ENCODE data around the gene VPS37B. TPM values are rescaled to one million over a fixed set of nuclear protein-coding genes. Genes with fewer than 3 reads are reported as not detected.

VPS37B gene
- total RNA-seq, 4 donors from 2014 or later, result 3.3 to 21.6 (median 20.2) TPM

- TF ChIP-seq CTCF (IDR thresholded peaks at IDR 0.05) (no peak), POLR2A (IDR thresholded peaks at IDR 0.05) (no peak)
- Histone ChIP-seq H3K36me3 (no peaks in the 10 kb centered on the region), H3K4me3 (no peak overlapping the region), H3K27ac (no peak overlapping the region), H3K4me1 (no peaks in the 10 kb centered on the region), H3K27me3 (no peaks in the 10 kb centered on the region), H3K9me3 (no peaks in the 10 kb centered on the region)
- DNase-seq, result no peak
- intact Hi-C loops (cut with DNase I; ENCODE audit: low total_unique reads), result no loop called here
Measured at GRCh38 chr12:122856999-122857671, 38.8 kb downstream of the VPS37B start.

- intact Hi-C loops (cut with DNase I; ENCODE audit: low total_unique reads), result no loop called here
- Histone ChIP-seq H3K27ac (no peak overlapping the region), H3K9me3 (no peaks in the 10 kb centered on the region), H3K4me1 (no peaks in the 10 kb centered on the region), H3K4me3 (no peak overlapping the region), H3K36me3 (no peaks in the 10 kb centered on the region), H3K27me3 (no peaks in the 10 kb centered on the region)
- TF ChIP-seq POLR2A (IDR thresholded peaks at IDR 0.05) (no peak), CTCF (IDR thresholded peaks at IDR 0.05) (no peak)
- no peak for DNase-seq
Measured at GRCh38 chr12:122855928-122856831, 39.7 kb downstream of the VPS37B start.

GRCh38 chr12:122855071-122855829, 40.7 kb downstream of the VPS37B start:
- intact Hi-C loops (cut with DNase I; ENCODE audit: low total_unique reads), result no loop called here
- Histone ChIP-seq H3K36me3 (no peaks in the 10 kb centered on the region), H3K9me3 (no peaks in the 10 kb centered on the region), H3K27me3 (no peaks in the 10 kb centered on the region), H3K4me3 (no peak overlapping the region), H3K27ac (no peak overlapping the region), H3K4me1 (no peaks in the 10 kb centered on the region)
- TF ChIP-seq CTCF (IDR thresholded peaks at IDR 0.05), result no peak
- TF ChIP-seq POLR2A (IDR thresholded peaks at IDR 0.05), result no peak
- DNase-seq, result no peak

- intact Hi-C loops (cut with DNase I; ENCODE audit: low total_unique reads), result no loop called here
- Histone ChIP-seq H3K36me3 (no peaks in the 10 kb centered on the region), H3K27ac (no peak overlapping the region)
Measured at GRCh38 chr12:122854554-122854953, 41.4 kb downstream of the VPS37B start.

More at GRCh38 chr12:122854554-122854953, 41.4 kb downstream of the VPS37B start:
- TF ChIP-seq CTCF (IDR thresholded peaks at IDR 0.05) (no peak), POLR2A (IDR thresholded peaks at IDR 0.05) (no peak)
- H3K4me3 ChIP-seq, result no peak overlapping the region
- no peaks in the 10 kb centered on the region for H3K4me1 ChIP-seq
- no peaks in the 10 kb centered on the region for H3K9me3 ChIP-seq
- no peak for DNase-seq
- H3K27me3 ChIP-seq, result no peaks in the 10 kb centered on the region

Data from uterus (tissue), 4 donors.